ENCODE measurements around the gene MSRB1. TPM values are rescaled to one million over a fixed set of nuclear protein-coding genes. Genes with fewer than 3 reads are reported as not detected.

The MSRB1 gene
- total RNA-seq, 2 donors from 2014 or later: 20.6 to 23.5 TPM

GRCh38 chr16:1985466-1986150 is 42.6 kb upstream of the MSRB1 start:
- Histone ChIP-seq H3K4me1 (ENCODE audit: control insufficient read depth, insufficient read depth, low read length) (no peaks in the 10 kb centered on the region), H3K27ac (ENCODE audit: low read depth, low read length) (no peak overlapping the region), H3K9ac (ENCODE audit: extremely low read depth, low read length, poor library complexity, severe bottlenecking) (no peak overlapping the region), H3K9me3 (ENCODE audit: control insufficient read depth, low read length) (no peaks in the 10 kb centered on the region), H3K4me3 (ENCODE audit: low read length) (peak overlapping the region; percentile 82), H3K27me3 (ENCODE audit: control insufficient read depth, insufficient read depth, low read length, poor library complexity, severe bottlenecking) (peaks cover 51% of the 10 kb centered on the region), H3K36me3 (ENCODE audit: control insufficient read depth, insufficient read depth, low read length) (peaks cover 22% of the 10 kb centered on the region)
- Mint-ChIP-seq H3K9me3 (no peaks in the 10 kb centered on the region), H3K36me3 (ENCODE audit: low read depth) (peaks cover 10% of the 10 kb centered on the region), H3K4me1 (peaks cover 6% of the 10 kb centered on the region), H3K4me3 (peak overlapping the region; percentile 81), H3K27ac (no peak overlapping the region), H3K27me3 (ENCODE audit: insufficient read depth) (peaks cover 48% of the 10 kb centered on the region)
- TF ChIP-seq CTCF (conservative IDR thresholded peaks at IDR 0.05): no peak
- 93 to 97% methylated on average over 13 to 14 of the region's 14 CpGs for WGBS, 2 experiments (ENCODE audit: insufficient coverage in 1 of 2, insufficient read length in 1 of 2)
- DNase-seq: no peak

GRCh38 chr16:1984347-1985225 is 41.6 kb upstream of the MSRB1 start:
- H3K27me3 ChIP-seq (ENCODE audit: control insufficient read depth, insufficient read depth, low read length, poor library complexity, severe bottlenecking): peaks cover 58% of the 10 kb centered on the region
- H3K27ac Mint-ChIP-seq: peak overlapping the region; percentile 89

More at GRCh38 chr16:1984347-1985225, 41.6 kb upstream of the MSRB1 start:
- TF ChIP-seq CTCF (conservative IDR thresholded peaks at IDR 0.05): no peak
- peaks cover 22% of the 10 kb centered on the region for H3K36me3 ChIP-seq (ENCODE audit: control insufficient read depth, insufficient read depth, low read length)
- peak; percentile 58 for DNase-seq
- WGBS, 2 experiments (ENCODE audit: insufficient coverage in 1 of 2, insufficient read length in 1 of 2): 8 to 12% methylated on average over 48 to 58 of the region's 58 CpGs
- Mint-ChIP-seq H3K9me3 (no peaks in the 10 kb centered on the region), H3K36me3 (ENCODE audit: low read depth) (peaks cover 10% of the 10 kb centered on the region), H3K4me3 (peak overlapping the region; percentile 81), H3K4me1 (peaks cover 6% of the 10 kb centered on the region), H3K27me3 (ENCODE audit: insufficient read depth) (peaks cover 54% of the 10 kb centered on the region)
- H3K9me3 ChIP-seq (ENCODE audit: control insufficient read depth, low read length): no peaks in the 10 kb centered on the region
- no peaks in the 10 kb centered on the region for H3K4me1 ChIP-seq (ENCODE audit: control insufficient read depth, insufficient read depth, low read length)
- H3K9ac ChIP-seq (ENCODE audit: extremely low read depth, low read length, poor library complexity, severe bottlenecking): peak overlapping the region; percentile 80
- peak overlapping the region; percentile 67 for H3K27ac ChIP-seq (ENCODE audit: low read depth, low read length)
- H3K4me3 ChIP-seq (ENCODE audit: low read length): peak overlapping the region; percentile 82

Data from endodermal cell (in vitro differentiated cells).